HepG2 (cell line): ENCODE data around the gene ZNF683. TPM values are rescaled to one million over a fixed set of nuclear protein-coding genes. Genes with fewer than 3 reads are reported as not detected.
A peak's percentile ranks its signal among the peaks of the same experiment; 100 is the strongest.
"Not testable (repeated sequence)": the region's sequence is repeated elsewhere in the genome, so short reads cannot be mapped to it uniquely, and the experiment has no call there.

Experiments
- ATAC-seq: fragments of 200-7000 bp; cut with Tn5 transposase; 3 replicates; pipeline ENCODE4 v1.9.1; 2020; ENCODE audit warnings: mild to moderate bottlenecking, moderate library complexity
- BruUV-seq: library from RNA; stranded (reverse); fragments of 400-500 nt; replicated peaks from 2 replicates; lab custom pipeline; 2021; lab: Mats Ljungman, UMichigan
- CTCF ChIA-PET: fragments of 300-600 bp; formaldehyde crosslinking; extraction: SDS; loops from one replicate; lab custom pipeline; 2021; ENCODE audit warnings: low total read pairs, inconsistent platforms, low intra/inter-chr PET ratio; lab: Yijun Ruan, JAX
- POLR2A ChIA-PET: fragments of 350-600 bp; sonication (Branson Sonifier 250); formaldehyde crosslinking; loops from one replicate; lab custom pipeline; 2020; ENCODE audit warnings: antibody characterized with exemption, inconsistent platforms; lab: Yijun Ruan, JAX
- DNase-seq: peaks from one replicate; pipeline ENCODE4 v3.0.0-alpha.2; 2015; ENCODE audit warnings: low spot score
- FAIRE-seq: peaks from 3 replicates; lab custom pipeline; 2011; peaks lifted over from hg19 to GRCh38; lab: Jason Lieb, UNC
- H2AFZ ChIP-seq: one replicate; pipeline ENCODE4 v1.6.1; 2011; ENCODE audit warnings: low read length, inconsistent platforms
- H3K27ac ChIP-seq: fragments of 300-600 bp; 3 replicates; pipeline ENCODE4 v1.8.0; 2011; ENCODE audit warnings: mixed run types, mild to moderate bottlenecking, mixed read lengths, low read length, inconsistent platforms; ENCODE audit not compliant: insufficient read depth; ENCODE audit errors: extremely low read length
- H3K27me3 ChIP-seq, 2 experiments: fragments of 200-600 bp in 1 of 2; 2 replicates in 1 of 2; 3 replicates in 1 of 2; pipeline versions ENCODE4 v1.6.0 to v1.8.0; 2011; ENCODE audit warnings: low read length in 2 of 2, mild to moderate bottlenecking in 2 of 2, moderate library complexity in 2 of 2, inconsistent platforms in 1 of 2; ENCODE audit not compliant: insufficient read depth in 2 of 2, control insufficient read depth in 1 of 2
- H3K36me3 ChIP-seq, 2 experiments: fragments of 200-600 bp in 1 of 2; replicated peaks in 1 of 2; 2 replicates in 1 of 2; 3 replicates in 1 of 2; pipeline versions ENCODE4 v1.5.1 to v1.8.0; 2011; ENCODE audit warnings: low read length in 2 of 2, inconsistent platforms in 1 of 2; ENCODE audit not compliant: insufficient read depth in 2 of 2, control insufficient read depth in 1 of 2
- H3K4me1 ChIP-seq: 2 replicates; pipeline ENCODE4 v1.5.1; 2012; ENCODE audit warnings: low read length, inconsistent platforms; ENCODE audit not compliant: insufficient read depth
- H3K4me2 ChIP-seq: 2 replicates; pipeline ENCODE4 v1.6.0; 2011; ENCODE audit warnings: low read depth, low read length, inconsistent platforms
- H3K4me3 ChIP-seq, 3 experiments: fragments of 200-600 bp in 1 of 3; sonication (generic), shearing (Covaris generic) in 1 of 3; replicated peaks in 1 of 3; 2 replicates each; pipeline ENCODE4 v1.5.1; 2011 to 2016; ENCODE audit warnings: low read length in 3 of 3, inconsistent platforms in 2 of 3, low read depth in 2 of 3, mild to moderate bottlenecking in 2 of 3, control low read depth in 1 of 3, mixed read lengths in 1 of 3; ENCODE audit not compliant: insufficient read depth in 1 of 3
- H3K79me2 ChIP-seq: one replicate; pipeline ENCODE4 v1.6.1; 2011; ENCODE audit warnings: low read length, inconsistent platforms; ENCODE audit not compliant: insufficient read depth
- H3K9ac ChIP-seq: 2 replicates; pipeline ENCODE4 v1.6.0; 2011; ENCODE audit warnings: mild to moderate bottlenecking, low read depth, low read length, inconsistent platforms; ENCODE audit not compliant: insufficient read depth
- H3K9me3 ChIP-seq: 2 replicates; pipeline ENCODE4 v1.5.1; 2012; ENCODE audit warnings: mild to moderate bottlenecking, low read length
- H4K20me1 ChIP-seq: 2 replicates; pipeline ENCODE4 v1.6.0; 2011; ENCODE audit warnings: inconsistent platforms, mild to moderate bottlenecking, low read length, moderate library complexity; ENCODE audit not compliant: insufficient read depth
- CEBPG ChIP-seq: IDR thresholded peaks from 2 replicates; pipeline ENCODE4 v1.6.1; 2016
- CHCHD3 ChIP-seq: sonication (generic); formaldehyde crosslinking; IDR thresholded peaks from 2 replicates; pipeline ENCODE4 v1.8.0; 2022; ENCODE audit warnings: mild to moderate bottlenecking, missing genetic modification reagents, moderate library complexity
- ZBTB7A ChIP-seq: sonication (generic); formaldehyde crosslinking; IDR thresholded peaks from 2 replicates; pipeline ENCODE4 v1.8.0; 2022; ENCODE audit warnings: mild to moderate bottlenecking, missing genetic modification reagents
- ZNF460 ChIP-seq: sonication (generic); formaldehyde crosslinking; IDR thresholded peaks from 2 replicates; pipeline ENCODE4 v1.5.1; 2020; ENCODE audit warnings: missing genetic modification reagents, mild to moderate bottlenecking, borderline replicate concordance
- ZNF530 ChIP-seq: sonication (generic); formaldehyde crosslinking; IDR thresholded peaks from 2 replicates; pipeline ENCODE4 v1.5.0; 2020; ENCODE audit warnings: low read depth, mild to moderate bottlenecking, missing genetic modification reagents
- ZNF557 ChIP-seq: sonication (generic); formaldehyde crosslinking; IDR thresholded peaks from 2 replicates; pipeline ENCODE4 v1.4.0; 2020; ENCODE audit warnings: missing genetic modification reagents
- WGBS: methylation state at CpG from one replicate; pipeline ENCODE4 v1.1.6; 2017; ENCODE audit warnings: low lambda C conversion rate; 5-methylcytosine and 5-hydroxymethylcytosine counted together
- in situ Hi-C: cut with HindIII; loops from 2 replicates; pipeline ENCODE4 v1.10.0; 2017; ENCODE audit warnings: low pct_unique_long_range_greater_than_20kb; ENCODE audit not compliant: extremely low pct_ligation_motif_present
- intact Hi-C: fragments of 100-400 bp; cut with micrococcal nuclease; formaldehyde crosslinking; loops from one replicate; pipeline ENCODE4 v1.10.0; 2022; ENCODE audit not compliant: unreplicated experiment
- polyA plus RNA-seq, 8 experiments: library from polyadenylated mRNA; depleted of rRNA in 3 of 8; stranded (reverse) in 7 of 8; unstranded in 1 of 8; fragments of >200 nt; fragmentation: Illumina TruSeq in 4 of 8; extraction: Trizol in 4 of 8; gene quantifications; 2 replicates each; pipeline versions ENCODE4 v1.2.1 to v1.2.3, GENCODE V29; 2011 to 2016; ENCODE audit warnings: low read depth in 4 of 8, missing spikeins in 1 of 8, mixed read lengths in 1 of 8; ENCODE audit not compliant: insufficient read depth in 1 of 8
- total RNA-seq, 5 experiments: library from RNA; depleted of rRNA; stranded (reverse); fragments of >200 nt; fragmentation: Illumina TruSeq; extraction: Trizol; gene quantifications; 2 replicates each; pipeline ENCODE4 v1.2.3, GENCODE V29; 2016; ENCODE audit warnings: low read depth in 1 of 5
- TF ChIP-seq, protein P1 (sequence below), 2 experiments: fragments of 450-650 bp in 1 of 2; sonication (generic) in 1 of 2; formaldehyde crosslinking in 1 of 2; IDR thresholded peaks; 2 replicates each; pipeline versions ENCODE4 v1.6.1 to v1.8.0; 2016 to 2022; ENCODE audit warnings: antibody characterized with exemption in 1 of 2, mild to moderate bottlenecking in 1 of 2, missing genetic modification reagents in 1 of 2

Gene ZNF683
- total and polyA plus RNA-seq, 2 of the 13 experiments (the other 11 are each of a cell fraction or from before 2014, with no cell fraction given): not detected

- FAIRE-seq, H3K27me3 ChIP-seq, in situ Hi-C loops: not testable (repeated sequence)
These were observed 12.5 kb upstream of the ZNF683 start for GRCh38 chr1:26385063-26385462.

DNA sequence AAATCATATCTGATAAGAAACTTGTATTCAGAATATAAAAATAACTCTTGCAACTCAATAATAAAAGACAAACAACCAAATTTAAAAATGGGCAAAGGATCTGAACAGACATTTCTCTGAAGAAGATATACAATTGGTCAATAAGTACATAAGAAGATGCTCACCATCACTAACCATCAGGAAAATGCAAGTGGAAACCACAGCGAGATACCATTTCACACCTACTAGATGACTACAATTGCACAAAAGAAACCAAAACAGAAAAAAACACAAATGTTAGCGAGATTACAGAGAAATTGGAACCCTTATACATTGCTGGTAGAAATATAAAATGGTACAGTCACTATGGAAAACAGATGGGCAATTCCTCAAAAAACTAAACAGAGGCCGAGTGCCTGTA is 11.5 kb upstream of the ZNF683 start:
- H3K9ac ChIP-seq: no peak overlapping the region
- H3K4me2 ChIP-seq: no peak overlapping the region
- ATAC-seq: no peak
- intact Hi-C loops: no loop called here
- TF ChIP-seq CHCHD3 (CRISPR knock-in tag) (no peak), ZNF530 (no peak), CEBPG (CRISPR knock-in tag) (no peak), ZBTB7A (no peak), ZNF557 (CRISPR knock-in tag) (no peak)
- TF ChIP-seq, protein P1, sequence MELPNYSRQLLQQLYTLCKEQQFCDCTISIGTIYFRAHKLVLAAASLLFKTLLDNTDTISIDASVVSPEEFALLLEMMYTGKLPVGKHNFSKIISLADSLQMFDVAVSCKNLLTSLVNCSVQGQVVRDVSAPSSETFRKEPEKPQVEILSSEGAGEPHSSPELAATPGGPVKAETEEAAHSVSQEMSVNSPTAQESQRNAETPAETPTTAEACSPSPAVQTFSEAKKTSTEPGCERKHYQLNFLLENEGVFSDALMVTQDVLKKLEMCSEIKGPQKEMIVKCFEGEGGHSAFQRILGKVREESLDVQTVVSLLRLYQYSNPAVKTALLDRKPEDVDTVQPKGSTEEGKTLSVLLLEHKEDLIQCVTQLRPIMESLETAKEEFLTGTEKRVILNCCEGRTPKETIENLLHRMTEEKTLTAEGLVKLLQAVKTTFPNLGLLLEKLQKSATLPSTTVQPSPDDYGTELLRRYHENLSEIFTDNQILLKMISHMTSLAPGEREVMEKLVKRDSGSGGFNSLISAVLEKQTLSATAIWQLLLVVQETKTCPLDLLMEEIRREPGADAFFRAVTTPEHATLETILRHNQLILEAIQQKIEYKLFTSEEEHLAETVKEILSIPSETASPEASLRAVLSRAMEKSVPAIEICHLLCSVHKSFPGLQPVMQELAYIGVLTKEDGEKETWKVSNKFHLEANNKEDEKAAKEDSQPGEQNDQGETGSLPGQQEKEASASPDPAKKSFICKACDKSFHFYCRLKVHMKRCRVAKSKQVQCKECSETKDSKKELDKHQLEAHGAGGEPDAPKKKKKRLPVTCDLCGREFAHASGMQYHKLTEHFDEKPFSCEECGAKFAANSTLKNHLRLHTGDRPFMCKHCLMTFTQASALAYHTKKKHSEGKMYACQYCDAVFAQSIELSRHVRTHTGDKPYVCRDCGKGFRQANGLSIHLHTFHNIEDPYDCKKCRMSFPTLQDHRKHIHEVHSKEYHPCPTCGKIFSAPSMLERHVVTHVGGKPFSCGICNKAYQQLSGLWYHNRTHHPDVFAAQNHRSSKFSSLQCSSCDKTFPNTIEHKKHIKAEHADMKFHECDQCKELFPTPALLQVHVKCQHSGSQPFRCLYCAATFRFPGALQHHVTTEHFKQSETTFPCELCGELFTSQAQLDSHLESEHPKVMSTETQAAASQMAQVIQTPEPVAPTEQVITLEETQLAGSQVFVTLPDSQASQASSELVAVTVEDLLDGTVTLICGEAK (IDR thresholded peaks at IDR 0.05): no peak
- TF ChIP-seq, protein P1 (CRISPR knock-in tag; IDR thresholded peaks at IDR 0.05): no peak
- H3K4me3 ChIP-seq: no peak overlapping the region
- ChIA-PET CTCF (no interaction called here), POLR2A (no interaction called here)
- H3K36me3 ChIP-seq: no peaks in the 10 kb centered on the region
- WGBS: 43% methylated on average over 3 of the region's 3 CpGs
- in situ Hi-C loops: no loop called here
- H3K9me3 ChIP-seq: no peaks in the 10 kb centered on the region
- no peak for FAIRE-seq
- no peaks in the 10 kb centered on the region for H4K20me1 ChIP-seq
- no peak for DNase-seq
- H3K27me3 ChIP-seq: no peaks in the 10 kb centered on the region
- no peaks in the 10 kb centered on the region for H3K79me2 ChIP-seq
- H3K4me1 ChIP-seq: peaks cover 25% of the 10 kb centered on the region
- H2AFZ ChIP-seq: no peak overlapping the region
- BruUV-seq: no TSS peak
- no peak overlapping the region for H3K27ac ChIP-seq

More at GRCh38 chr1:26385063-26385462, 12.5 kb upstream of the ZNF683 start:
- POLR2A ChIA-PET, H3K36me3 ChIP-seq, H3K4me2 ChIP-seq, H3K9ac ChIP-seq, CTCF ChIA-PET, H3K4me3 ChIP-seq, H3K9me3 ChIP-seq, H4K20me1 ChIP-seq, intact Hi-C loops, H2AFZ ChIP-seq, H3K79me2 ChIP-seq, DNase-seq, ATAC-seq, BruUV-seq, H3K27ac ChIP-seq: not testable (repeated sequence)
- peak; percentile 40; the same call in 1 of the 2 replicates for TF ChIP-seq ZNF460 (CRISPR knock-in tag)
- H3K4me1 ChIP-seq: peaks cover 30% of the 10 kb centered on the region
- WGBS: 81% methylated on average over 3 of the region's 3 CpGs
